Thyroid gland (tissue), 4 donors: Measurements from ENCODE around the gene FAT2. TPM values are rescaled to one million over a fixed set of nuclear protein-coding genes. Genes with fewer than 3 reads are reported as not detected.

Experiments used
- DNase-seq, 2 donors: peaks; one replicate each; pipeline ENCODE4 v3.0.0-alpha.2; 2019
- H3K27ac ChIP-seq, 3 donors: fragments of 200-600 bp; sonication (generic); 1 replicate in 2 of 3; 2 replicates in 1 of 3; pipeline ENCODE4 v1.5.1; 2016 to 2019; ENCODE audit warnings: mild to moderate bottlenecking in 1 of 3, moderate library complexity in 1 of 3
- H3K27me3 ChIP-seq: fragments of 200-600 bp; sonication (generic); one replicate; pipeline ENCODE4 v1.5.1; 2019
- H3K36me3 ChIP-seq, 2 donors: fragments of 200-600 bp; sonication (generic); one replicate each; pipeline ENCODE4 v1.5.1; 2016 to 2019
- H3K4me1 ChIP-seq, 2 donors: fragments of 200-600 bp; sonication (generic); one replicate each; pipeline ENCODE4 v1.5.1; 2017 to 2019
- H3K4me3 ChIP-seq, 3 donors: fragments of 200-600 bp; sonication (generic); replicated peaks in 1 of 3; 1 replicate in 2 of 3; 2 replicates in 1 of 3; pipeline ENCODE4 v1.5.1; 2016; ENCODE audit warnings: mild to moderate bottlenecking in 1 of 3
- H3K9me3 ChIP-seq: fragments of 200-600 bp; sonication (generic); one replicate; pipeline ENCODE4 v1.5.1; 2017
- CTCF ChIP-seq, 6 experiments: fragments of 200-600 bp in 3 of 6; fragments of 450-650 bp in 3 of 6; sonication (generic) in 3 of 6; IDR thresholded peaks; one replicate each; pipeline ENCODE4 v1.5.1; 2016 to 2019; ENCODE audit warnings: antibody characterized with exemption in 6 of 6, mild to moderate bottlenecking in 2 of 6, inconsistent platforms in 1 of 6, moderate library complexity in 1 of 6
- POLR2A ChIP-seq, 2 donors: fragments of 450-650 bp; IDR thresholded peaks; one replicate each; pipeline ENCODE4 v1.6.1; 2017; ENCODE audit warnings: antibody characterized with exemption in 2 of 2, mild to moderate bottlenecking in 2 of 2, moderate library complexity in 1 of 2
- WGBS, 2 donors: methylation state at CpG; one replicate each; pipeline ENCODE4 v1.1.5; 2017; 5-methylcytosine and 5-hydroxymethylcytosine counted together
- intact Hi-C: fragments of 100-400 bp; cut with DNase I; formaldehyde crosslinking; loops from one replicate; pipeline ENCODE4 v1.15.1; 2023
- total RNA-seq, 4 donors: library from RNA; depleted of rRNA; stranded (reverse); fragments of >200 nt; gene quantifications; one replicate each; pipeline ENCODE4 v1.2.3, GENCODE V29; 2016

FAT2 gene
- total RNA-seq, 4 donors from 2014 or later: 0.11 to 0.54 (median 0.13) TPM; not detected in 1

- Histone ChIP-seq H3K36me3 (no peaks in the 10 kb centered on the region), H3K9me3 (no peaks in the 10 kb centered on the region), H3K27ac (no peak overlapping the region), H3K4me3 (no peak overlapping the region), H3K27me3 (no peaks in the 10 kb centered on the region), H3K4me1 (no peaks in the 10 kb centered on the region)
- WGBS, 2 donors: 85 to 87% methylated on average over 9 of the region's 9 CpGs
- intact Hi-C loops: no loop called here
- no peak for DNase-seq
- TF ChIP-seq POLR2A (IDR thresholded peaks at IDR 0.05) (no peak), CTCF (IDR thresholded peaks at IDR 0.05) (no peak)
Measured at GRCh38 chr5:151625285-151625684, 34.2 kb upstream of the FAT2 start.

GRCh38 chr5:151624476-151624875 is 33.3 kb upstream of the FAT2 start:
- Histone ChIP-seq H3K36me3 (no peaks in the 10 kb centered on the region), H3K27me3 (no peaks in the 10 kb centered on the region), H3K4me3 (no peak overlapping the region), H3K9me3 (no peaks in the 10 kb centered on the region), H3K4me1 (no peaks in the 10 kb centered on the region), H3K27ac (no peak overlapping the region)
- no peak for DNase-seq
- intact Hi-C loops: no loop called here
- TF ChIP-seq CTCF (IDR thresholded peaks at IDR 0.05) (no peak), POLR2A (IDR thresholded peaks at IDR 0.05) (no peak)
- 60 to 70% methylated on average over 8 of the region's 8 CpGs for WGBS, 2 donors

GRCh38 chr5:151622367-151623088 is 31.4 kb upstream of the FAT2 start:
- intact Hi-C loops: no loop called here
- TF ChIP-seq POLR2A (IDR thresholded peaks at IDR 0.05) (no peak), CTCF (IDR thresholded peaks at IDR 0.05) (no peak)
- DNase-seq: no peak
- 81% methylated on average over 12 of the region's 12 CpGs for WGBS, 2 donors
- H3K4me1 ChIP-seq: no peaks in the 10 kb centered on the region
- H3K36me3 ChIP-seq: no peaks in the 10 kb centered on the region
- H3K27ac ChIP-seq: no peak overlapping the region
- no peaks in the 10 kb centered on the region for H3K9me3 ChIP-seq
- no peaks in the 10 kb centered on the region for H3K27me3 ChIP-seq
- no peak overlapping the region for H3K4me3 ChIP-seq

- H3K27ac ChIP-seq: no peak overlapping the region
- H3K36me3 ChIP-seq: no peaks in the 10 kb centered on the region
- no peaks in the 10 kb centered on the region for H3K27me3 ChIP-seq
- no peak for DNase-seq
- WGBS, 2 donors: 89 to 91% methylated on average over 6 of the region's 6 CpGs
- H3K9me3 ChIP-seq: no peaks in the 10 kb centered on the region
- H3K4me3 ChIP-seq: no peak overlapping the region
- TF ChIP-seq POLR2A (IDR thresholded peaks at IDR 0.05): no peak
- TF ChIP-seq CTCF (IDR thresholded peaks at IDR 0.05): no peak
- no peaks in the 10 kb centered on the region for H3K4me1 ChIP-seq
- intact Hi-C loops: no loop called here
Measured at GRCh38 chr5:151620461-151620840, 29.3 kb upstream of the FAT2 start.

GRCh38 chr5:151619812-151620460 is 28.8 kb upstream of the FAT2 start:
- no peak overlapping the region for H3K4me3 ChIP-seq
- no peaks in the 10 kb centered on the region for H3K36me3 ChIP-seq
- no peaks in the 10 kb centered on the region for H3K4me1 ChIP-seq
- TF ChIP-seq POLR2A (IDR thresholded peaks at IDR 0.05) (no peak), CTCF (IDR thresholded peaks at IDR 0.05) (no peak)
- WGBS, 2 donors: 65 to 66% methylated on average over 6 of the region's 6 CpGs
- no peak overlapping the region for H3K27ac ChIP-seq
- DNase-seq: no peak
- intact Hi-C loops: no loop called here
- H3K27me3 ChIP-seq: no peaks in the 10 kb centered on the region
- no peaks in the 10 kb centered on the region for H3K9me3 ChIP-seq
